IMR-90 (cell line): ENCODE results near the gene KANSL3. TPM values are rescaled to one million over a fixed set of nuclear protein-coding genes. Genes with fewer than 3 reads are reported as not detected.
A peak's percentile ranks its signal among the peaks of the same experiment; 100 is the strongest.

Experiments
- ATAC-seq: fragments of 200-7000 bp; cut with Tn5 transposase; 2 replicates; pipeline ENCODE4 v1.9.1; 2020; ENCODE audit warnings: low read depth, mild to moderate bottlenecking, moderate library complexity
- BruUV-seq: library from RNA; stranded (reverse); fragments of 400-500 nt; replicated peaks from 2 replicates; lab custom pipeline; 2021; lab: Mats Ljungman, UMichigan
- CTCF ChIA-PET: fragments of 300-600 bp; formaldehyde crosslinking; extraction: SDS; loops from one replicate; lab custom pipeline; 2021; ENCODE audit warnings: antibody characterized with exemption; lab: Yijun Ruan, JAX
- POLR2A ChIA-PET: fragments of 300-600 bp; sonication (Branson Sonifier 250); formaldehyde crosslinking; loops from one replicate; lab custom pipeline; 2022; ENCODE audit warnings: antibody characterized with exemption; ENCODE audit not compliant: unreplicated experiment; lab: Charles Lee
- DNase-seq: peaks from one replicate; pipeline ENCODE4 v3.0.0; 2013
- H2AFZ ChIP-seq: replicated peaks from 2 replicates; pipeline ENCODE3; 2013; ENCODE audit warnings: low read length, mild to moderate bottlenecking; ENCODE audit not compliant: poor library complexity
- H2AK5ac ChIP-seq: 2 replicates; pipeline ENCODE4 v1.6.1; 2013; ENCODE audit warnings: low read depth, low read length, inconsistent platforms
- H2AK9ac ChIP-seq: replicated peaks from 2 replicates; pipeline ENCODE3; 2013; ENCODE audit warnings: mild to moderate bottlenecking, low read depth, low read length, moderate library complexity; ENCODE audit not compliant: poor library complexity
- H2BK120ac ChIP-seq: 2 replicates; pipeline ENCODE4 v1.6.1; 2013; ENCODE audit warnings: low read depth, low read length, inconsistent platforms
- H2BK15ac ChIP-seq: 3 replicates; pipeline ENCODE4 v1.6.1; 2013; ENCODE audit warnings: low read depth, low read length, inconsistent platforms
- H2BK20ac ChIP-seq: 2 replicates; pipeline ENCODE4 v1.6.1; 2013; ENCODE audit warnings: low read depth, mild to moderate bottlenecking, inconsistent platforms, low read length, moderate library complexity
- H2BK5ac ChIP-seq: 2 replicates; pipeline ENCODE4 v1.6.1; 2013; ENCODE audit warnings: mild to moderate bottlenecking, low read depth, low read length, inconsistent platforms; ENCODE audit not compliant: poor library complexity, severe bottlenecking
- H3K14ac ChIP-seq: replicated peaks from 2 replicates; pipeline ENCODE4 v1.6.1; 2013; ENCODE audit warnings: low read depth, low read length, inconsistent platforms
- H3K18ac ChIP-seq: 2 replicates; pipeline ENCODE4 v1.6.1; 2013; ENCODE audit warnings: low read depth, low read length, control low read depth
- H3K23ac ChIP-seq: 2 replicates; pipeline ENCODE4 v1.6.1; 2013; ENCODE audit warnings: low read depth, low read length, inconsistent platforms
- H3K27ac ChIP-seq: 2 replicates; pipeline ENCODE4 v1.5.1; 2013; ENCODE audit warnings: mild to moderate bottlenecking, control low read depth, low read length; ENCODE audit not compliant: insufficient read depth
- H3K27me3 ChIP-seq: 2 replicates; pipeline ENCODE4 v1.6.1; 2013; ENCODE audit warnings: low read length; ENCODE audit not compliant: control insufficient read depth, insufficient read depth
- H3K36me3 ChIP-seq: 2 replicates; pipeline ENCODE4 v1.6.1; 2013; ENCODE audit warnings: low read length, mixed read lengths; ENCODE audit not compliant: control insufficient read depth, insufficient read depth
- H3K4ac ChIP-seq: 2 replicates; pipeline ENCODE4 v1.6.1; 2013; ENCODE audit warnings: low read depth, low read length, inconsistent platforms
- H3K4me1 ChIP-seq: 2 replicates; pipeline ENCODE4 v1.6.1; 2013; ENCODE audit warnings: low read length, mixed read lengths; ENCODE audit not compliant: control insufficient read depth, insufficient read depth
- H3K4me2 ChIP-seq: 2 replicates; pipeline ENCODE4 v1.6.1; 2013; ENCODE audit warnings: low read depth, mild to moderate bottlenecking, control low read depth, low read length, moderate library complexity
- H3K4me3 ChIP-seq: 2 replicates; pipeline ENCODE4 v1.5.1; 2013; ENCODE audit warnings: low read depth, mild to moderate bottlenecking, control low read depth, low read length, moderate library complexity; ENCODE audit not compliant: insufficient read depth
- H3K56ac ChIP-seq: 2 replicates; pipeline ENCODE4 v1.6.1; 2013; ENCODE audit warnings: low read length, inconsistent platforms; ENCODE audit not compliant: insufficient read depth; ENCODE audit errors: extremely low read depth
- H3K79me1 ChIP-seq, 2 experiments: 2 replicates each; pipeline ENCODE4 v1.6.1; 2013; ENCODE audit warnings: low read length in 2 of 2, inconsistent platforms in 1 of 2, low read depth in 1 of 2
- H3K9ac ChIP-seq: 2 replicates; pipeline ENCODE4 v1.6.1; 2013; ENCODE audit warnings: low read depth, low read length, control low read depth
- H3K9me1 ChIP-seq: 2 replicates; pipeline ENCODE4 v1.6.1; 2013; ENCODE audit warnings: low read length, inconsistent platforms; ENCODE audit not compliant: insufficient read depth
- H3K9me3 ChIP-seq: 2 replicates; pipeline ENCODE4 v1.6.1; 2013; ENCODE audit warnings: low read length; ENCODE audit not compliant: control insufficient read depth, insufficient read depth
- H4K20me1 ChIP-seq: 2 replicates; pipeline ENCODE4 v1.6.1; 2013; ENCODE audit warnings: low read length, inconsistent platforms; ENCODE audit not compliant: insufficient read depth
- H4K5ac ChIP-seq: 2 replicates; pipeline ENCODE4 v1.6.1; 2013; ENCODE audit warnings: mild to moderate bottlenecking, low read depth, low read length, control low read depth
- H4K8ac ChIP-seq, 2 experiments: 2 replicates each; pipeline ENCODE4 v1.6.1; 2013; ENCODE audit warnings: low read depth in 2 of 2, low read length in 2 of 2, control low read depth in 1 of 2, inconsistent platforms in 1 of 2
- H4K91ac ChIP-seq: 2 replicates; pipeline ENCODE4 v1.6.1; 2013; ENCODE audit warnings: low read depth, low read length, inconsistent platforms; ENCODE audit not compliant: insufficient read depth
- BHLHE40 ChIP-seq: fragments of 150-350 bp; IDR thresholded peaks from 2 replicates; pipeline ENCODE4 v1.6.1; 2016; ENCODE audit warnings: mild to moderate bottlenecking, low read depth, low read length
- CHD1 ChIP-seq: IDR thresholded peaks from 2 replicates; pipeline ENCODE4 v1.6.1; 2012; ENCODE audit warnings: low read depth, low read length, improper control_type of control experiment
- MAZ ChIP-seq: IDR thresholded peaks from 2 replicates; pipeline ENCODE4 v1.6.1; 2012; ENCODE audit warnings: low read depth, mild to moderate bottlenecking, low read length, improper control_type of control experiment, moderate library complexity, borderline replicate concordance
- MXI1 ChIP-seq: IDR thresholded peaks from 2 replicates; pipeline ENCODE4 v1.6.1; 2012; ENCODE audit warnings: low read depth, mild to moderate bottlenecking, low read length, moderate library complexity, borderline replicate concordance
- NFE2L2 ChIP-seq: fragments of 150-350 bp; IDR thresholded peaks from 2 replicates; pipeline ENCODE4 v1.6.1; 2016; ENCODE audit warnings: low read depth, mild to moderate bottlenecking, low read length
- POLR2A ChIP-seq: IDR thresholded peaks from 2 replicates; pipeline ENCODE4 v1.6.1; 2012; ENCODE audit warnings: mild to moderate bottlenecking, low read depth, low read length
- RFX5 ChIP-seq: IDR thresholded peaks from 2 replicates; pipeline ENCODE4 v1.8.0; 2012; ENCODE audit warnings: low read depth, mild to moderate bottlenecking, low read length, moderate library complexity
- SMC3 ChIP-seq: fragments of 150-350 bp; IDR thresholded peaks from 2 replicates; pipeline ENCODE4 v1.6.1; 2016; ENCODE audit warnings: low read depth, mild to moderate bottlenecking, antibody characterized with exemption, low read length, moderate library complexity
- WGBS, 2 experiments: methylation state at CpG; one replicate each; pipeline versions ENCODE4 v1.1.5 to v1.1.7; 2013; ENCODE audit warnings: missing lambda C conversion rate in 2 of 2; ENCODE audit not compliant: insufficient read length in 1 of 2; ENCODE audit errors: extremely low coverage in 2 of 2; 5-methylcytosine and 5-hydroxymethylcytosine counted together
- dilution Hi-C: fragments of 300-500 bp; cut with HindIII; formaldehyde crosslinking; loops from one replicate; pipeline ENCODE4 v1.14.3; 2018; ENCODE audit warnings: low sequenced_read_pairs; ENCODE audit not compliant: unreplicated experiment
- in situ Hi-C: fragments of 300-500 bp; cut with MboI; formaldehyde crosslinking; loops from 3 replicates; pipeline ENCODE4 v1.14.3; 2019; ENCODE audit warnings: low sequenced_read_pairs, inconsistent platforms, mixed read lengths
- intact Hi-C: fragments of 100-400 bp; cut with micrococcal nuclease; formaldehyde crosslinking; loops from 2 replicates; pipeline ENCODE4 v1.10.0; 2022
- polyA plus RNA-seq, 3 experiments: library from polyadenylated mRNA; depleted of rRNA; stranded (reverse); fragments of >200 nt; gene quantifications; 2 replicates each; pipeline ENCODE4 v1.2.3, GENCODE V29; 2012; ENCODE audit warnings: low replicate concordance in 1 of 3
- total RNA-seq: library from RNA; depleted of rRNA; stranded (reverse); fragments of >200 nt; gene quantifications from 2 replicates; pipeline ENCODE4 v1.2.3, GENCODE V29; 2012
- TF ChIP-seq, protein P1 (sequence below): fragments of 150-350 bp; IDR thresholded peaks from 2 replicates; pipeline ENCODE4 v1.6.1; 2016; ENCODE audit warnings: low read depth, mild to moderate bottlenecking, low read length, moderate library complexity, borderline replicate concordance
- TF ChIP-seq, protein P2 (sequence below): fragments of 150-350 bp; IDR thresholded peaks from 2 replicates; pipeline ENCODE4 v1.6.1; 2017; ENCODE audit warnings: mild to moderate bottlenecking, antibody characterized with exemption, low read length, low read depth

The KANSL3 gene
- total and polyA plus RNA-seq, 2 of the 4 experiments (the other 2 are of a cell fraction), result 22.2 to 26.3 TPM

DNA sequence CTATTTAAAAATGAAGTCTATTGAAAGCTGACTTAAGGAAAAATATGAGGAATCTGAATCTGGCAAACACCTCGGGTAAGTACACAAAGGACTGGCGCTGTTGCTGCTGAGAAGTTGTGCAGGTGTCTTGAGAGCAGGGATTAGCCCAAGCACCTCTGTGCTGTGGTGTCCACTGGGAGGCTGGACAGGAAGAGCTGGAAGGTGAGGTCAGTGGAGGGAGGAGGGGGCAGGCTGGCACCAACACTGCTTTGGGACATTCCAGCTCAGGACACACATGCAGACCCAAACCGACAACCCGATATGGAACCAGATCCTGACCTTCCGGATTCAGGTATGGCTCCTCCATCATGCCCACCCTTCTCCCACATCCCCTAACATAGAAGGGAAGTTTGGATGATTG lies 25.1 kb upstream of the KANSL3 start:
- Histone ChIP-seq H3K23ac (no peak overlapping the region), H3K27ac (no peak overlapping the region), H3K56ac (no peak overlapping the region), H3K9ac (no peak overlapping the region), H2BK15ac (no peak overlapping the region), H2AK9ac (peak overlapping the region; percentile 25), H4K5ac (no peak overlapping the region), H3K9me3 (no peaks in the 10 kb centered on the region), H2AK5ac (peak overlapping the region; percentile 75; the same call in 1 of the 2 replicates), H3K36me3 (no peaks in the 10 kb centered on the region), H3K4me2 (no peak overlapping the region), H3K79me1 (0 out of 4 replicates have a peak, but pooled peaks cover 0 to 5% of the 10 kb centered on the region in 2 experiments), H2BK5ac (no peak overlapping the region), H4K91ac (peak overlapping the region; percentile 39), H3K14ac (peak overlapping the region; percentile 75; the same call in 1 of the 2 replicates), H3K9me1 (peaks cover 7% of the 10 kb centered on the region), H4K20me1 (no peaks in the 10 kb centered on the region), H2AFZ (no peak overlapping the region), H3K18ac (no peak overlapping the region), H3K4me3 (no peak overlapping the region), H3K27me3 (no peaks in the 10 kb centered on the region), H2BK20ac (no peak overlapping the region), H4K8ac (no peak overlapping the region), H3K4me1 (peaks cover 4% of the 10 kb centered on the region), H3K4ac (peak overlapping the region; percentile 40; the same call in 1 of the 2 replicates), H2BK120ac (no peak overlapping the region)
- ChIA-PET POLR2A (interaction anchor here (0.6 kb wide), 1 partner anchor 29 kb away, joined by 4 read pairs; no protein-coding TSS in a partner anchor), CTCF (no interaction called here)
- dilution Hi-C loops (no loop called here), intact Hi-C loops (no loop called here), in situ Hi-C loops (no loop called here)
- ATAC-seq, result no peak
- 80% methylated on average over 1 of the region's 5 CpGs; no CpG with 5 or more reads in 1 of the 2 experiments for WGBS, 2 experiments
- BruUV-seq, result no TSS peak
- DNase-seq, result no peak
- TF ChIP-seq POLR2A, result no peak
- TF ChIP-seq, protein P1, sequence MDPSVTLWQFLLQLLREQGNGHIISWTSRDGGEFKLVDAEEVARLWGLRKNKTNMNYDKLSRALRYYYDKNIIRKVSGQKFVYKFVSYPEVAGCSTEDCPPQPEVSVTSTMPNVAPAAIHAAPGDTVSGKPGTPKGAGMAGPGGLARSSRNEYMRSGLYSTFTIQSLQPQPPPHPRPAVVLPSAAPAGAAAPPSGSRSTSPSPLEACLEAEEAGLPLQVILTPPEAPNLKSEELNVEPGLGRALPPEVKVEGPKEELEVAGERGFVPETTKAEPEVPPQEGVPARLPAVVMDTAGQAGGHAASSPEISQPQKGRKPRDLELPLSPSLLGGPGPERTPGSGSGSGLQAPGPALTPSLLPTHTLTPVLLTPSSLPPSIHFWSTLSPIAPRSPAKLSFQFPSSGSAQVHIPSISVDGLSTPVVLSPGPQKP, result no peak
- TF ChIP-seq SMC3, result no peak
- no peak for TF ChIP-seq MAZ
- no peak for TF ChIP-seq MXI1
- TF ChIP-seq CHD1, result no peak
- no peak for TF ChIP-seq BHLHE40
- TF ChIP-seq, protein P2, sequence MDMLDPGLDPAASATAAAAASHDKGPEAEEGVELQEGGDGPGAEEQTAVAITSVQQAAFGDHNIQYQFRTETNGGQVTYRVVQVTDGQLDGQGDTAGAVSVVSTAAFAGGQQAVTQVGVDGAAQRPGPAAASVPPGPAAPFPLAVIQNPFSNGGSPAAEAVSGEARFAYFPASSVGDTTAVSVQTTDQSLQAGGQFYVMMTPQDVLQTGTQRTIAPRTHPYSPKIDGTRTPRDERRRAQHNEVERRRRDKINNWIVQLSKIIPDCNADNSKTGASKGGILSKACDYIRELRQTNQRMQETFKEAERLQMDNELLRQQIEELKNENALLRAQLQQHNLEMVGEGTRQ, result no peak
- TF ChIP-seq RFX5, result no peak
- TF ChIP-seq NFE2L2, result no peak
